HepG2 (cell line): ENCODE results near the gene KRT84. TPM values are rescaled to one million over a fixed set of nuclear protein-coding genes. Genes with fewer than 3 reads are reported as not detected.

Source experiments
- ATAC-seq: fragments of 200-7000 bp; cut with Tn5 transposase; 3 replicates; pipeline ENCODE4 v1.9.1; 2020; ENCODE audit warnings: mild to moderate bottlenecking, moderate library complexity
- BruUV-seq: library from RNA; stranded (reverse); fragments of 400-500 nt; replicated peaks from 2 replicates; lab custom pipeline; 2021; lab: Mats Ljungman, UMichigan
- CTCF ChIA-PET: fragments of 300-600 bp; formaldehyde crosslinking; extraction: SDS; loops from one replicate; lab custom pipeline; 2021; ENCODE audit warnings: low total read pairs, inconsistent platforms, low intra/inter-chr PET ratio; lab: Yijun Ruan, JAX
- POLR2A ChIA-PET: fragments of 350-600 bp; sonication (Branson Sonifier 250); formaldehyde crosslinking; loops from one replicate; lab custom pipeline; 2020; ENCODE audit warnings: antibody characterized with exemption, inconsistent platforms; lab: Yijun Ruan, JAX
- DNase-seq: peaks from one replicate; pipeline ENCODE4 v3.0.0-alpha.2; 2015; ENCODE audit warnings: low spot score
- FAIRE-seq: peaks from 3 replicates; lab custom pipeline; 2011; peaks lifted over from hg19 to GRCh38; lab: Jason Lieb, UNC
- H2AFZ ChIP-seq: one replicate; pipeline ENCODE4 v1.6.1; 2011; ENCODE audit warnings: low read length, inconsistent platforms
- H3K27ac ChIP-seq: fragments of 300-600 bp; 3 replicates; pipeline ENCODE4 v1.8.0; 2011; ENCODE audit warnings: mixed run types, mild to moderate bottlenecking, mixed read lengths, low read length, inconsistent platforms; ENCODE audit not compliant: insufficient read depth; ENCODE audit errors: extremely low read length
- H3K27me3 ChIP-seq, 2 experiments: fragments of 200-600 bp in 1 of 2; 2 replicates in 1 of 2; 3 replicates in 1 of 2; pipeline versions ENCODE4 v1.6.0 to v1.8.0; 2011; ENCODE audit warnings: low read length in 2 of 2, mild to moderate bottlenecking in 2 of 2, moderate library complexity in 2 of 2, inconsistent platforms in 1 of 2; ENCODE audit not compliant: insufficient read depth in 2 of 2, control insufficient read depth in 1 of 2
- H3K36me3 ChIP-seq, 2 experiments: fragments of 200-600 bp in 1 of 2; replicated peaks in 1 of 2; 2 replicates in 1 of 2; 3 replicates in 1 of 2; pipeline versions ENCODE4 v1.5.1 to v1.8.0; 2011; ENCODE audit warnings: low read length in 2 of 2, inconsistent platforms in 1 of 2; ENCODE audit not compliant: insufficient read depth in 2 of 2, control insufficient read depth in 1 of 2
- H3K4me1 ChIP-seq: 2 replicates; pipeline ENCODE4 v1.5.1; 2012; ENCODE audit warnings: low read length, inconsistent platforms; ENCODE audit not compliant: insufficient read depth
- H3K4me2 ChIP-seq: 2 replicates; pipeline ENCODE4 v1.6.0; 2011; ENCODE audit warnings: low read depth, low read length, inconsistent platforms
- H3K4me3 ChIP-seq, 3 experiments: fragments of 200-600 bp in 1 of 3; sonication (generic), shearing (Covaris generic) in 1 of 3; replicated peaks in 1 of 3; 2 replicates each; pipeline ENCODE4 v1.5.1; 2011 to 2016; ENCODE audit warnings: low read length in 3 of 3, inconsistent platforms in 2 of 3, low read depth in 2 of 3, mild to moderate bottlenecking in 2 of 3, control low read depth in 1 of 3, mixed read lengths in 1 of 3; ENCODE audit not compliant: insufficient read depth in 1 of 3
- H3K79me2 ChIP-seq: one replicate; pipeline ENCODE4 v1.6.1; 2011; ENCODE audit warnings: low read length, inconsistent platforms; ENCODE audit not compliant: insufficient read depth
- H3K9ac ChIP-seq: 2 replicates; pipeline ENCODE4 v1.6.0; 2011; ENCODE audit warnings: mild to moderate bottlenecking, low read depth, low read length, inconsistent platforms; ENCODE audit not compliant: insufficient read depth
- H3K9me3 ChIP-seq: 2 replicates; pipeline ENCODE4 v1.5.1; 2012; ENCODE audit warnings: mild to moderate bottlenecking, low read length
- H4K20me1 ChIP-seq: 2 replicates; pipeline ENCODE4 v1.6.0; 2011; ENCODE audit warnings: inconsistent platforms, mild to moderate bottlenecking, low read length, moderate library complexity; ENCODE audit not compliant: insufficient read depth
- KDM4B ChIP-seq: sonication (generic); formaldehyde crosslinking; IDR thresholded peaks from 2 replicates; pipeline ENCODE4 v1.4.0; 2020; ENCODE audit warnings: missing genetic modification reagents
- KMT2B ChIP-seq: IDR thresholded peaks from 2 replicates; pipeline ENCODE4 v1.6.1; 2016; ENCODE audit warnings: missing genetic modification reagents, missing compliant biosample characterization
- MED1 ChIP-seq: sonication (generic); formaldehyde crosslinking; IDR thresholded peaks from 2 replicates; pipeline ENCODE4 v1.4.0; 2020; ENCODE audit warnings: missing genetic modification reagents
- PAF1 ChIP-seq: IDR thresholded peaks from 2 replicates; pipeline ENCODE4 v1.6.1; 2016; ENCODE audit warnings: missing genetic modification reagents, missing compliant biosample characterization
- POLR2AphosphoS2 ChIP-seq: IDR thresholded peaks from 2 replicates; pipeline ENCODE4 v1.6.1; 2011; ENCODE audit warnings: low read depth, low read length, improper control_type of control experiment
- SMAD3 ChIP-seq: sonication (generic); formaldehyde crosslinking; IDR thresholded peaks from 2 replicates; pipeline ENCODE4 v1.4.0; 2020; ENCODE audit warnings: missing genetic modification reagents
- TEAD3 ChIP-seq: optimal IDR thresholded peaks from 2 replicates; pipeline ENCODE3; 2016; ENCODE audit warnings: borderline replicate concordance
- THYN1 ChIP-seq: sonication (generic); formaldehyde crosslinking; IDR thresholded peaks from 2 replicates; pipeline ENCODE4 v1.8.1; 2023; ENCODE audit warnings: low read depth, mild to moderate bottlenecking, moderate library complexity, missing genetic modification reagents, borderline replicate concordance
- TRIM22 ChIP-seq: fragments of 450-650 bp; IDR thresholded peaks from 2 replicates; pipeline ENCODE4 v1.6.1; 2017
- ZBTB37 ChIP-seq: sonication (generic); formaldehyde crosslinking; IDR thresholded peaks from 2 replicates; pipeline ENCODE4 v1.4.0; 2020; ENCODE audit warnings: mild to moderate bottlenecking, missing genetic modification reagents
- ZNF652 ChIP-seq: IDR thresholded peaks from 2 replicates; pipeline ENCODE4 v1.6.1; 2016; ENCODE audit warnings: low read depth, borderline replicate concordance
- ZNF747 ChIP-seq: sonication (generic); formaldehyde crosslinking; IDR thresholded peaks from 2 replicates; pipeline ENCODE4 v1.8.1; 2023; ENCODE audit warnings: missing genetic modification reagents, mild to moderate bottlenecking, borderline replicate concordance
- WGBS: methylation state at CpG from one replicate; pipeline ENCODE4 v1.1.6; 2017; ENCODE audit warnings: low lambda C conversion rate; 5-methylcytosine and 5-hydroxymethylcytosine counted together
- in situ Hi-C: cut with HindIII; loops from 2 replicates; pipeline ENCODE4 v1.10.0; 2017; ENCODE audit warnings: low pct_unique_long_range_greater_than_20kb; ENCODE audit not compliant: extremely low pct_ligation_motif_present
- intact Hi-C: fragments of 100-400 bp; cut with micrococcal nuclease; formaldehyde crosslinking; loops from one replicate; pipeline ENCODE4 v1.10.0; 2022; ENCODE audit not compliant: unreplicated experiment
- polyA plus RNA-seq, 8 experiments: library from polyadenylated mRNA; depleted of rRNA in 3 of 8; stranded (reverse) in 7 of 8; unstranded in 1 of 8; fragments of >200 nt; fragmentation: Illumina TruSeq in 4 of 8; extraction: Trizol in 4 of 8; gene quantifications; 2 replicates each; pipeline versions ENCODE4 v1.2.1 to v1.2.3, GENCODE V29; 2011 to 2016; ENCODE audit warnings: low read depth in 4 of 8, missing spikeins in 1 of 8, mixed read lengths in 1 of 8; ENCODE audit not compliant: insufficient read depth in 1 of 8
- total RNA-seq, 5 experiments: library from RNA; depleted of rRNA; stranded (reverse); fragments of >200 nt; fragmentation: Illumina TruSeq; extraction: Trizol; gene quantifications; 2 replicates each; pipeline ENCODE4 v1.2.3, GENCODE V29; 2016; ENCODE audit warnings: low read depth in 1 of 5
- TF ChIP-seq, protein P1 (sequence below): IDR thresholded peaks from 2 replicates; pipeline ENCODE4 v1.6.1; 2016; ENCODE audit warnings: control low read depth

Gene KRT84
- total and polyA plus RNA-seq, 2 of the 13 experiments (the other 11 are each of a cell fraction or from before 2014, with no cell fraction given) = not detected

- in situ Hi-C loops = no loop called here
- ATAC-seq (no peak), FAIRE-seq (no peak), DNase-seq (no peak)
- H3K4me1 ChIP-seq = no peaks in the 10 kb centered on the region
- H4K20me1 ChIP-seq = no peaks in the 10 kb centered on the region
- H3K79me2 ChIP-seq = no peaks in the 10 kb centered on the region
- TF ChIP-seq SMAD3 (CRISPR knock-in tag) (no peak), KDM4B (CRISPR knock-in tag) (no peak), TEAD3 (CRISPR knock-in tag) (no peak), KMT2B (CRISPR knock-in tag) (no peak)
- intact Hi-C loops = no loop called here
- POLR2A ChIA-PET = no interaction called here
- H3K27ac ChIP-seq = no peak overlapping the region
- H3K27me3 ChIP-seq = peaks cover 1 to 31% of the 10 kb centered on the region in 2 experiments; a peak in 2 of 5 replicates
- H3K4me3 ChIP-seq = no peak overlapping the region
- H2AFZ ChIP-seq = no peak overlapping the region
- H3K9me3 ChIP-seq = no peaks in the 10 kb centered on the region
- H3K9ac ChIP-seq = no peak overlapping the region
- H3K36me3 ChIP-seq = no peaks in the 10 kb centered on the region
- CTCF ChIA-PET = no interaction called here
- 24% methylated on average over 10 of the region's 11 CpGs for WGBS
- no TSS peak for BruUV-seq
- no peak overlapping the region for H3K4me2 ChIP-seq
Observed at GRCh38 chr12:52423661-52424500, 38.4 kb upstream of the KRT84 start.

- no peak for TF ChIP-seq ZNF652 (CRISPR knock-in tag)
- TF ChIP-seq, protein P1, sequence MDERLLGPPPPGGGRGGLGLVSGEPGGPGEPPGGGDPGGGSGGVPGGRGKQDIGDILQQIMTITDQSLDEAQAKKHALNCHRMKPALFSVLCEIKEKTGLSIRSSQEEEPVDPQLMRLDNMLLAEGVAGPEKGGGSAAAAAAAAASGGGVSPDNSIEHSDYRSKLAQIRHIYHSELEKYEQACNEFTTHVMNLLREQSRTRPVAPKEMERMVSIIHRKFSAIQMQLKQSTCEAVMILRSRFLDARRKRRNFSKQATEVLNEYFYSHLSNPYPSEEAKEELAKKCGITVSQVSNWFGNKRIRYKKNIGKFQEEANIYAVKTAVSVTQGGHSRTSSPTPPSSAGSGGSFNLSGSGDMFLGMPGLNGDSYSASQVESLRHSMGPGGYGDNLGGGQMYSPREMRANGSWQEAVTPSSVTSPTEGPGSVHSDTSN = no peak
- TF ChIP-seq ZBTB37 (CRISPR knock-in tag) = no peak
- TF ChIP-seq THYN1 (CRISPR knock-in tag) = no peak
- TF ChIP-seq MED1 (CRISPR knock-in tag) = no peak
- TF ChIP-seq PAF1 (CRISPR knock-in tag) = no peak
- no peak for TF ChIP-seq TRIM22
- TF ChIP-seq POLR2AphosphoS2 = no peak
- TF ChIP-seq ZNF747 (CRISPR knock-in tag) = no peak
- Histone ChIP-seq H3K79me2 (no peaks in the 10 kb centered on the region), H3K27me3 (peaks cover 1 to 26% of the 10 kb centered on the region in 2 experiments; a peak in 2 of 5 replicates), H3K4me1 (no peaks in the 10 kb centered on the region), H3K9ac (no peak overlapping the region), H4K20me1 (no peaks in the 10 kb centered on the region), H3K4me2 (no peak overlapping the region), H3K4me3 (no peak overlapping the region), H3K36me3 (no peaks in the 10 kb centered on the region), H2AFZ (no peak overlapping the region), H3K9me3 (no peaks in the 10 kb centered on the region), H3K27ac (no peak overlapping the region)
- FAIRE-seq = no peak
- intact Hi-C loops (no loop called here), in situ Hi-C loops (no loop called here)
- 19% methylated on average over 5 of the region's 6 CpGs for WGBS
- POLR2A ChIA-PET = no interaction called here
- DNase-seq = no peak
- ATAC-seq = no peak
- CTCF ChIA-PET = no interaction called here
- BruUV-seq = no TSS peak
Observed at GRCh38 chr12:52423035-52423434, 37.6 kb upstream of the KRT84 start.
